Caco-2 (cell line): ENCODE measurements around the gene OR52I1. TPM values are rescaled to one million over a fixed set of nuclear protein-coding genes. Genes with fewer than 3 reads are reported as not detected.

Experiments used
- BruUV-seq: library from RNA; stranded (reverse); fragments of 400-500 nt; replicated peaks from 2 replicates; lab custom pipeline; 2021; lab: Mats Ljungman, UMichigan
- CTCF ChIA-PET: fragments of 300-600 bp; sonication (Branson Sonifier 250); formaldehyde crosslinking; loops from one replicate; lab custom pipeline; 2022; ENCODE audit warnings: antibody characterized with exemption; lab: Charles Lee
- POLR2A ChIA-PET: fragments of 300-600 bp; sonication (Branson Sonifier 250); formaldehyde crosslinking; loops from one replicate; lab custom pipeline; 2022; ENCODE audit warnings: antibody characterized with exemption; lab: Charles Lee
- DNase-seq, 2 experiments: peaks; one replicate each; pipeline versions ENCODE4 v3.0.0 to v3.0.0-alpha.2; 2020 to 2022
- H3K27me3 ChIP-seq: replicated peaks from 2 replicates; pipeline ENCODE4 v1.6.0; 2011; ENCODE audit warnings: low read length; ENCODE audit not compliant: control insufficient read depth, insufficient read depth
- H3K36me3 ChIP-seq: 2 replicates; pipeline ENCODE4 v1.5.1; 2011; ENCODE audit warnings: low read length; ENCODE audit not compliant: control insufficient read depth, insufficient read depth
- H3K4me1 ChIP-seq: fragments of 250-450 bp; sonication (Bioruptor Pico); 2 replicates; pipeline ENCODE4 v1.5.1; 2020; ENCODE audit warnings: mild to moderate bottlenecking
- H3K4me3 ChIP-seq: 2 replicates; pipeline ENCODE4 v1.5.1; 2011; ENCODE audit warnings: low read depth, mild to moderate bottlenecking, control low read depth, low read length
- H3K9me3 ChIP-seq: fragments of 250-450 bp; sonication (Bioruptor Pico); 2 replicates; pipeline ENCODE4 v1.5.1; 2020; ENCODE audit warnings: mild to moderate bottlenecking, moderate library complexity
- H3K27ac Mint-ChIP-seq: one replicate; pipeline ENCODE4 v1.8.0; 2022; ENCODE audit warnings: mixed read lengths; ENCODE audit not compliant: unreplicated experiment
- H3K27me3 Mint-ChIP-seq: one replicate; pipeline ENCODE4 v1.8.0; 2022; ENCODE audit warnings: mixed read lengths; ENCODE audit not compliant: insufficient read depth, unreplicated experiment
- H3K36me3 Mint-ChIP-seq: one replicate; pipeline ENCODE4 v1.8.0; 2022; ENCODE audit warnings: mild to moderate bottlenecking, mixed read lengths; ENCODE audit not compliant: insufficient read depth, unreplicated experiment
- H3K4me1 Mint-ChIP-seq: one replicate; pipeline ENCODE4 v1.8.0; 2022; ENCODE audit warnings: low read depth, mixed read lengths; ENCODE audit not compliant: unreplicated experiment
- H3K4me3 Mint-ChIP-seq: one replicate; pipeline ENCODE4 v1.8.0; 2022; ENCODE audit warnings: mild to moderate bottlenecking, moderate library complexity, mixed read lengths; ENCODE audit not compliant: unreplicated experiment
- H3K9me3 Mint-ChIP-seq: one replicate; pipeline ENCODE4 v1.8.0; 2022; ENCODE audit warnings: mixed read lengths; ENCODE audit not compliant: unreplicated experiment
- CTCF ChIP-seq, 2 experiments: fragments of 200-600 bp in 1 of 2; IDR thresholded peaks; 1 replicate in 1 of 2; 2 replicates in 1 of 2; pipeline versions ENCODE4 v1.5.1 to v1.8.0; 2011 to 2022; ENCODE audit warnings: antibody characterized with exemption in 1 of 2, control low read depth in 1 of 2, inconsistent platforms in 1 of 2, low read depth in 1 of 2, low read length in 1 of 2, mild to moderate bottlenecking in 1 of 2, moderate library complexity in 1 of 2; ENCODE audit not compliant: insufficient read depth in 1 of 2, severe bottlenecking in 1 of 2, unreplicated experiment in 1 of 2
- intact Hi-C: fragments of 100-400 bp; cut with micrococcal nuclease; formaldehyde crosslinking; loops from one replicate; pipeline ENCODE4 v1.10.0; 2022; ENCODE audit not compliant: unreplicated experiment
- total RNA-seq: library from RNA; stranded (reverse); gene quantifications from 2 replicates; pipeline ENCODE4 v1.2.3, GENCODE V29; 2022

The OR52I1 gene
- total RNA-seq, 1 experiment from 2014 or later, result not detected

DNA sequence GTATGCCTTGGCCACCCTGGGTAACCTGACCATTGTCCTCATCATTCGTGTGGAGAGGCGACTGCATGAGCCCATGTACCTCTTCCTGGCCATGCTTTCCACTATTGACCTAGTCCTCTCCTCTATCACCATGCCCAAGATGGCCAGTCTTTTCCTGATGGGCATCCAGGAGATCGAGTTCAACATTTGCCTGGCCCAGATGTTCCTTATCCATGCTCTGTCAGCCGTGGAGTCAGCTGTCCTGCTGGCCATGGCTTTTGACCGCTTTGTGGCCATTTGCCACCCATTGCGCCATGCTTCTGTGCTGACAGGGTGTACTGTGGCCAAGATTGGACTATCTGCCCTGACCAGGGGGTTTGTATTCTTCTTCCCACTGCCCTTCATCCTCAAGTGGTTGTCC, 46.1 kb downstream of the OR52I1 start:
- no peaks in the 10 kb centered on the region for H3K9me3 Mint-ChIP-seq
- no peaks in the 10 kb centered on the region for H3K36me3 Mint-ChIP-seq
- BruUV-seq, result no TSS peak
- Histone ChIP-seq H3K27me3 (peaks cover 1% of the 10 kb centered on the region), H3K4me1 (peaks cover 11% of the 10 kb centered on the region), H3K36me3 (no peaks in the 10 kb centered on the region), H3K9me3 (no peaks in the 10 kb centered on the region), H3K4me3 (no peak overlapping the region)
- no peak for TF ChIP-seq CTCF (IDR thresholded peaks at IDR 0.05; ENCODE audit: insufficient read depth in 1 of 2, low read depth in 1 of 2, low read length in 1 of 2, severe bottlenecking in 1 of 2, unreplicated experiment in 1 of 2)
- no peak overlapping the region for H3K27ac Mint-ChIP-seq
- peaks cover 13% of the 10 kb centered on the region for H3K4me1 Mint-ChIP-seq
- DNase-seq, result no peak
- intact Hi-C loops, result no loop called here
- H3K4me3 Mint-ChIP-seq, result no peak overlapping the region
- ChIA-PET CTCF (no interaction called here), POLR2A (no interaction called here)
- peaks cover 1% of the 10 kb centered on the region for H3K27me3 Mint-ChIP-seq

- no peaks in the 10 kb centered on the region for H3K36me3 Mint-ChIP-seq
- ChIA-PET POLR2A (no interaction called here), CTCF (no interaction called here)
- H3K4me1 Mint-ChIP-seq, result peaks cover 13% of the 10 kb centered on the region
- H3K27ac Mint-ChIP-seq, result no peak overlapping the region
- H3K27me3 Mint-ChIP-seq, result peaks cover 3% of the 10 kb centered on the region
- Histone ChIP-seq H3K4me3 (no peak overlapping the region), H3K27me3 (peaks cover 1% of the 10 kb centered on the region), H3K36me3 (no peaks in the 10 kb centered on the region), H3K4me1 (peaks cover 11% of the 10 kb centered on the region), H3K9me3 (no peaks in the 10 kb centered on the region)
- intact Hi-C loops, result no loop called here
- H3K9me3 Mint-ChIP-seq, result no peaks in the 10 kb centered on the region
- H3K4me3 Mint-ChIP-seq, result no peak overlapping the region
- no peak for DNase-seq
- BruUV-seq, result no TSS peak
- no peak for TF ChIP-seq CTCF (IDR thresholded peaks at IDR 0.05; ENCODE audit: insufficient read depth in 1 of 2, low read depth in 1 of 2, low read length in 1 of 2, severe bottlenecking in 1 of 2, unreplicated experiment in 1 of 2)
Measured at GRCh38 chr11:4641501-4641900, 47.7 kb downstream of the OR52I1 start.

GRCh38 chr11:4642043-4642442, 48.2 kb downstream of the OR52I1 start:
- Mint-ChIP-seq H3K36me3 (no peaks in the 10 kb centered on the region), H3K9me3 (no peaks in the 10 kb centered on the region), H3K4me3 (no peak overlapping the region), H3K4me1 (peaks cover 13% of the 10 kb centered on the region), H3K27me3 (peaks cover 3% of the 10 kb centered on the region), H3K27ac (peak overlapping the region; percentile 26)
- peaks cover 11% of the 10 kb centered on the region for H3K4me1 ChIP-seq
- ChIA-PET CTCF (no interaction called here), POLR2A (no interaction called here)
- DNase-seq, result no peak
- H3K4me3 ChIP-seq, result no peak overlapping the region
- no peaks in the 10 kb centered on the region for H3K36me3 ChIP-seq
- TF ChIP-seq CTCF (IDR thresholded peaks at IDR 0.05; ENCODE audit: insufficient read depth in 1 of 2, low read depth in 1 of 2, low read length in 1 of 2, severe bottlenecking in 1 of 2, unreplicated experiment in 1 of 2), result no peak
- no peaks in the 10 kb centered on the region for H3K9me3 ChIP-seq
- intact Hi-C loops, result no loop called here
- BruUV-seq, result no TSS peak
- H3K27me3 ChIP-seq, result peaks cover 1% of the 10 kb centered on the region
